Neural progenitor cell (in vitro differentiated cells): ENCODE measurements around the gene TMEM60. TPM values are rescaled to one million over a fixed set of nuclear protein-coding genes. Genes with fewer than 3 reads are reported as not detected.

ENCODE experiments used
- DNase-seq: peaks from one replicate; pipeline ENCODE4 v3.0.0-alpha.2; 2016; ENCODE audit warnings: low spot score
- H2AFZ ChIP-seq: fragments of 200-600 bp; sonication (generic); replicated peaks from 2 replicates; pipeline ENCODE4 v1.6.1; 2016; ENCODE audit warnings: antibody characterized with exemption
- H3F3A ChIP-seq: fragments of 200-600 bp; sonication (generic); 2 replicates; pipeline ENCODE4 v1.6.1; 2016; ENCODE audit warnings: antibody characterized with exemption, low read depth
- H3K27ac ChIP-seq: fragments of 200-600 bp; sonication (generic); 2 replicates; pipeline ENCODE4 v1.5.1; 2016; ENCODE audit warnings: mild to moderate bottlenecking
- H3K27me3 ChIP-seq: fragments of 200-600 bp; sonication (generic); 2 replicates; pipeline ENCODE4 v1.6.1; 2016; ENCODE audit warnings: mild to moderate bottlenecking, moderate library complexity
- H3K36me3 ChIP-seq: fragments of 200-600 bp; sonication (generic); 2 replicates; pipeline ENCODE4 v1.5.1; 2016
- H3K4me1 ChIP-seq: fragments of 200-600 bp; sonication (generic); 2 replicates; pipeline ENCODE4 v1.6.1; 2016; ENCODE audit warnings: mixed run types
- H3K4me2 ChIP-seq: fragments of 200-600 bp; sonication (generic); 2 replicates; pipeline ENCODE4 v1.6.1; 2016
- H3K4me3 ChIP-seq: fragments of 200-600 bp; sonication (generic); 2 replicates; pipeline ENCODE4 v1.5.1; 2016
- H3K79me2 ChIP-seq: fragments of 200-600 bp; sonication (generic); 2 replicates; pipeline ENCODE4 v1.6.1; 2016; ENCODE audit warnings: low read depth
- H3K9ac ChIP-seq: fragments of 200-600 bp; sonication (generic); 2 replicates; pipeline ENCODE4 v1.6.1; 2016
- H3K9me3 ChIP-seq: fragments of 200-600 bp; sonication (generic); 2 replicates; pipeline ENCODE4 v1.5.1; 2016; ENCODE audit warnings: low read depth
- H4K20me1 ChIP-seq: fragments of 200-600 bp; sonication (generic); 2 replicates; pipeline ENCODE4 v1.6.1; 2016; ENCODE audit warnings: low read depth
- H3K27ac Mint-ChIP-seq: 3 replicates; pipeline ENCODE4 v1.8.0; 2021; ENCODE audit warnings: mixed read lengths
- H3K27me3 Mint-ChIP-seq: 2 replicates; pipeline ENCODE4 v1.8.0; 2022; ENCODE audit warnings: low read depth, mild to moderate bottlenecking, inconsistent platforms, moderate library complexity, mixed read lengths; ENCODE audit not compliant: insufficient read depth
- H3K36me3 Mint-ChIP-seq: 3 replicates; pipeline ENCODE4 v1.8.0; 2021; ENCODE audit warnings: mixed read lengths
- H3K4me1 Mint-ChIP-seq: 3 replicates; pipeline ENCODE4 v1.8.0; 2021; ENCODE audit warnings: mixed read lengths
- H3K4me3 Mint-ChIP-seq: 3 replicates; pipeline ENCODE4 v1.8.0; 2021; ENCODE audit warnings: mild to moderate bottlenecking, moderate library complexity, mixed read lengths
- H3K9me3 Mint-ChIP-seq: 3 replicates; pipeline ENCODE4 v1.8.0; 2020; ENCODE audit warnings: mixed read lengths
- CTCF ChIP-seq: fragments of 200-600 bp; sonication (generic); IDR thresholded peaks from 2 replicates; pipeline ENCODE4 v1.5.1; 2017; ENCODE audit warnings: antibody characterized with exemption, mild to moderate bottlenecking
- EZH2 ChIP-seq: fragments of 200-600 bp; sonication (generic); IDR thresholded peaks from 2 replicates; pipeline ENCODE4 v1.6.1; 2017; ENCODE audit warnings: antibody characterized with exemption, mild to moderate bottlenecking, moderate library complexity
- EZH2phosphoT487 ChIP-seq: fragments of 200-600 bp; sonication (generic); IDR thresholded peaks from 2 replicates; pipeline ENCODE4 v1.6.1; 2017; ENCODE audit warnings: antibody characterized with exemption
- total RNA-seq: library from RNA; depleted of rRNA; stranded (reverse); fragments of >200 nt; gene quantifications from 2 replicates; pipeline ENCODE4 v1.2.3, GENCODE V29; 2015; ENCODE audit warnings: low replicate concordance

Gene TMEM60
- total RNA-seq, 1 donor from 2014 or later: 42.8 TPM

DNA sequence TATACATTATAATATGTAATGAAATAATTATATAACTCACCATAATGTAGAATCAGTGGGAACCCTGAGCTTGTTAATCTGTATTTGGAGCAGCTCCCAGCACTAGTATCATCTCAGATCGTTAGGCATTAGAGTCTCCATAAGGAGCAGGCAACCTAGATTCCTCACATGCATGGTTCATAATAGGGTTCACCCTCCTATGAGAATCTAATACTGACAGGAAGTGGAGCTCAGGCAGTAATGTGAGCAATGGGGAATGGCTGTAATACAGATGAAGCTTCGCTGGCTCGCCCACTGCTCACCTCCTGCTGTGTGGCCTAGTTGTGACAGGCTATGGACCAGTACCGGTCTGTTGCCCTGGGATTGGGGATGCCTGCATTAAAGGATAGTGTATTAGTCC, 52.5 kb downstream of the TMEM60 start:
- no peaks in the 10 kb centered on the region for H3K4me1 Mint-ChIP-seq
- no peak overlapping the region for H3K4me3 Mint-ChIP-seq
- peaks cover 12% of the 10 kb centered on the region for H3K27me3 Mint-ChIP-seq
- H3K4me3 ChIP-seq: no peak overlapping the region
- no peaks in the 10 kb centered on the region for H3K27me3 ChIP-seq
- peaks cover 33% of the 10 kb centered on the region for H3K36me3 Mint-ChIP-seq
- H3K79me2 ChIP-seq: peaks cover 31% of the 10 kb centered on the region
- TF ChIP-seq EZH2phosphoT487 (no peak), CTCF (no peak), EZH2 (no peak)
- no peaks in the 10 kb centered on the region for H3F3A ChIP-seq
- DNase-seq: no peak
- no peaks in the 10 kb centered on the region for H3K9me3 ChIP-seq
- H3K9ac ChIP-seq: no peak overlapping the region
- H3K36me3 ChIP-seq: peaks cover 9% of the 10 kb centered on the region
- H3K27ac ChIP-seq: no peak overlapping the region
- no peak overlapping the region for H2AFZ ChIP-seq
- no peaks in the 10 kb centered on the region for H4K20me1 ChIP-seq
- peaks cover 3% of the 10 kb centered on the region for H3K9me3 Mint-ChIP-seq
- H3K4me2 ChIP-seq: no peak overlapping the region
- H3K4me1 ChIP-seq: no peaks in the 10 kb centered on the region
- no peak overlapping the region for H3K27ac Mint-ChIP-seq

Other genes starting within 250 kb of the TMEM60 start
- gene RSBN1L, start 102.0 kb downstream of the TMEM60 start, total RNA-seq: 18.4 and 25.0 TPM in 2 replicates
- gene PHTF2, start 339 bp upstream of the TMEM60 start, total RNA-seq: 33.0 and 38.6 TPM in 2 replicates